Measurements from ENCODE around the gene RMDN2.

Gene RMDN2, protein sequence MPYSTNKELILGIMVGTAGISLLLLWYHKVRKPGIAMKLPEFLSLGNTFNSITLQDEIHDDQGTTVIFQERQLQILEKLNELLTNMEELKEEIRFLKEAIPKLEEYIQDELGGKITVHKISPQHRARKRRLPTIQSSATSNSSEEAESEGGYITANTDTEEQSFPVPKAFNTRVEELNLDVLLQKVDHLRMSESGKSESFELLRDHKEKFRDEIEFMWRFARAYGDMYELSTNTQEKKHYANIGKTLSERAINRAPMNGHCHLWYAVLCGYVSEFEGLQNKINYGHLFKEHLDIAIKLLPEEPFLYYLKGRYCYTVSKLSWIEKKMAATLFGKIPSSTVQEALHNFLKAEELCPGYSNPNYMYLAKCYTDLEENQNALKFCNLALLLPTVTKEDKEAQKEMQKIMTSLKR

DNA sequence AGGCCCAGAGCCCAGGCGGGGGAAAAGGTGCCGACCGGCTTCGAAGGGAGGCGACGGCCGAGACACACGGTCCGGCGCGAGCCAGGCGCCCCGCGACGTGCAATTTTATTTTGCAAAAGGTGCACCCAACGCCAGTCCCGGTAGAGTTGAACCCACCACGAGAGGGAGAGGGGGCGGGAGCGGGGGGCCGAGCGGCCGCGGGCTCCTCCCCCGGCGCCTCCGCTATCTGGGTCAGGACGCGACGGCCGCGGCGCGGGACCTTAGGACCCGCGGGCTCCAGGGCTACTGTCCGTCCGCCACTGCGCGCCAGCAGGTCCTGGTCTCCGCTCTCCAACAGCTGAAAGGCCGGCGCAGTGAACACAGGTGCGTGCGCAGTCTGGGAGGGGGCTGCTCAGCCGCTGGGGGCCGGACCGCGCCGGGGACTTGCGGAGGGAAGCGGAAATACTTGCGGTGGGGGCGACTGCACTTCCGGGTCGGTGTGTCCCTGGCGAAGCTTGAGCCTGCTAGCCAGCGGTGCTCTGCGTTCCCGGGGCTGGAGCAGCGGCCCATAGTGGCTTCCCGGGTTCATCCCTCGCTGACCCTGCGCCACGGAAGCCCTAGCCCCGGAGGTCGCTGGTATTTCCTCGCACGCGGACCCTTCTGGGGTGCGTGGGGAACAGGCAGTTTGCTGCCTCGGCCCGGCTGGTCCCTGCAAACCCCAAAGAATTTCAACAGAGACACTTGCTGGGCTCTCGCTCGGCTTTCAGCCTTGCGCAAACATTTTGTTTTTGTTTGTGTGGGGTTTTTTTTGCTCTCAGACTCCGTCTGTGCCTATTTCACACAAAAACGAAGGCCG, at the start of gene RMDN2:
TSS of gene RMDN2 (plus strand) at position 225 of the 835 bp plus-strand sequence. CDS start 3,991 bp downstream, outside the sequence.
- DNase-seq (ENCODE audit: low read depth in 2 of 2), result peak; percentile 31 to 46

DNA sequence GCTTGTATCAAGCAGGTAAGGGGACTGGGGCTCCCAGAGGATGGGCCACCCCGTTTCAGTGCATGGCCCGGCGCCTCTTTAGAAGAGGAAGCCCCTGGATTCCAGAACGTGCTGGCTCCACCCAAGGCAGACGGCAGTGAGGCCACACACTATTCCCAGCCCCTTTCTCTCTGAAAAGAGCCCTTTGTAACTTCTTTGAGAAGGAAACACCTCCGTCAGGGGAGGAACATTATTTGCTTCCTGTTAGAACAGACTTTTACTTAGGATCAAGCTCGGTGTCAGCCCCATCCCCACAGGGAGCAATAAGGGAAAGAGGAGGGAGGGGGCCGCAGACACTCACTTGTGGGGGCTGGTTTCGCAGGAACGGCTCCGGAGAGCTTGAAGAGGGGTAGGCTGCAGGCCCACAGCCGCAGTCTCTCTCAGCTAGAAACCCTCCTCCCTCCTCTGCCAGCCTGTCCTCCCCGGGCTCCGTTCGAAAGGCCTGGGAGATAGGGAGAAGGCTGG, 49.6 kb upstream of the RMDN2 start:
- DNase-seq (ENCODE audit: low read depth in 2 of 2), result no peak

DNA sequence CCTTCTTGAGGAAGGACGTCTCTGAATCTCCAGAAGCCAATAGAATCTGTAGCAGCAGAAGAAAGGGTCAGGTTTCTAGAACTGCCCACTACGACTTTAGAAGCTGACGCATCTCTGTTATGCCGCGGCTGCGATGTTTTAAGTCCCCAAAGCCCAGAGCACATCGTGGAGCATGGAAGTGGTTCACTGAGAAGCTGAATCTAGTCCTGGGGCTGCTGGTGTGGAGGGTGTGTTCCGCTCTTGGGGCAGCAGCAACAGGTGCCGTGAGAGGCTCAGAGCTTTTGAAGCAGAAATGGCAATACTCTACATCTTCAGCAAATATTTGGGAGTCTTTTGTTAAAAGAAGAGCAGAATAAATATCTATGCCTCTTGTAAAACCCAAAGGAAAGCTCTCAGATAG, 48.9 kb upstream of the RMDN2 start:
- DNase-seq (ENCODE audit: low read depth in 2 of 2), result no peak

DNA sequence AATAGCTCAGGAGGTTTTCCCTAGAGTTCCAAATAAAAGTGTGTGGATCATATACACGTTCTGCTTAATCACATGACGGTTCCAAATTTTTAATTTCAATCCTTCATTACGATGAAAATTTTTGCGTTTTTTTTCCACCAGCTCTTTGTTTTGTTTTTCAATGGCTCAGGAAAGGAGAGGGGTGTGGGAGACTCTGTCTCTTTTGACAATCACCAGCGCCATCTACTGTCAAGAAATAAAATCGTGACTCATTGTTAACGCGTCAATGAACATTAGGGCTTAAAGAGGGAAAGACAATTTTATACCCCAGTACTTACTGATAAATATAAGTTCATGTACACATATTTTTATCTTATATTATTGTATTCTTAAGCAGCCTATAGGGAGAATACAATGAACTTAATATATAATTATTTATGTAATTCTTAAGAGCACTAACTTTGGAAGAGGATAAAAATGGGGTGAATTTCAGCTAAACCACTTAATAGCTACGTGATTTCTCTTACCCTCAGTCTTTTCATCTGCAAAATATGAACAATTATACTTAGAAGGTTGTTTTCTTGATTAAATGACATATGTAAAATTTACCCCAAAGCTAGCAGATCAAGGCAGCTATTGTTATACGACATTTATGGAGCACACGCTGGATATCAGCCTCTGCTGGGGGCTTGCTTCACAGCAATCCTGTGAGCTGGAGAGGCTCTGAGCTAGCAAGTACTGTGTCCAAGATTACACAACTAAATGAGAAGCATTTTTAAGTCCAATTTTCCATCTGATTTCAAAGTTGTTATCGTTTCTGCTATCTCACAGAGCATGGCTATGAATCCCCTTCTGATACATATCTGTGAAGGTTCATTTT, 47.4 kb upstream of the RMDN2 start:
- DNase-seq (ENCODE audit: low read depth in 2 of 2), result no peak

DNA sequence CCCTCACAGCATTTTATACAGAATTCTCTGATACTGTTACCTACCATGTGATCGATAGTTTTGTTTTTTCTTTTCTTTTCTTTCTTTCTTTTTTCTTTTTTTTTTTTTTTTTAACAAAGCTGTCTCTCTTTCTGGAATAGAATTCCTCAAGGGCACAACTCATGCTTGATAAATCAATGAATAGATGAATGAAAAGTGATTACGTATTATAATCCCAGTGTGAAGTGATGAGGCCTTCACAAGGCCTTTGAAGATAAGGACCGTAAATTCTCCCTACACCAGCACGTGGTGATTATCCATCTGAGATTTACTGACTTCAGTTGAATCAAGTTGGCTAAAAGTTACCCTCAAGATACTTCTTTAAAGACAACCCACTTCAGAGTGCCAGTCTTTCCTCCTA, 46.6 kb upstream of the RMDN2 start:
- no peak for DNase-seq (ENCODE audit: low read depth in 2 of 2)

DNA sequence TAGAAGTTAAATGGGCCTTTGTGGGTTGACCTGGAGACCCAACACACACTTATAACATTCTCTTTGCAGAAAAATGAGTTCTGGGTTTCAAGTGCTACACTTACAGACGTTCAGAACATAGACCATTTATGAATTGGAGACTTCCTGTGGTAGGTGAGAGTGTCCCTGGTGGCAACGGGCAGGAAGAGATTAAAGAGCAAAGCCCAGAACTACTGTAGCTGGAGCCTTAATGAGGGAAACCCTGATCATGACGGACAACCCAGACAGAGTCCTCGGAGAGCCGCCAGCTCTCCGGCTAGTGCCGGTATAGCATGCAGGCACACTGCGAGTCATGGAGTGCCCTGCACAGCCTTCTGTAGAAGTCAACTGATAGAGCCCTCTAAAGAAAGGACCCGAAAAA, 44.5 kb upstream of the RMDN2 start:
- DNase-seq (ENCODE audit: low read depth in 2 of 2), result no peak

DNA sequence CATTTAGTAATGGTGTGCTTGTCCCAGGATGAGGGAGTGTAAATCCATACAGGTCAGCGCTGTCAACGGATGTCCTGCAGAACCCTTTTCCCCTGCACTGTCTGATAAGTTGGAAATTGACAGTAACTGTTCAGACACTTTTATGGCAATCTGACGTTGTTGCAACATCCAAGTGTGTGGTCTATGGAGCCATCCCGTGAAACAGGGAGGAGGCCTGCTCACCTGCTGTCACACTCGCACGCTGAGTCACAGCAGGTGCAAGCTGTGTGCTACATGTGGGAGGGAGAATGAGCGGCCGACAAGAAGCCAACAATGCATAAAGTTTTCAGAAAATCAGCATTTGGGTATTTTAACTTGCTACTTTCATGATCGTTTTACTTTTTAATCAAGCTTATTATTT, 43.7 kb upstream of the RMDN2 start:
- no peak for DNase-seq (ENCODE audit: low read depth in 2 of 2)

DNA sequence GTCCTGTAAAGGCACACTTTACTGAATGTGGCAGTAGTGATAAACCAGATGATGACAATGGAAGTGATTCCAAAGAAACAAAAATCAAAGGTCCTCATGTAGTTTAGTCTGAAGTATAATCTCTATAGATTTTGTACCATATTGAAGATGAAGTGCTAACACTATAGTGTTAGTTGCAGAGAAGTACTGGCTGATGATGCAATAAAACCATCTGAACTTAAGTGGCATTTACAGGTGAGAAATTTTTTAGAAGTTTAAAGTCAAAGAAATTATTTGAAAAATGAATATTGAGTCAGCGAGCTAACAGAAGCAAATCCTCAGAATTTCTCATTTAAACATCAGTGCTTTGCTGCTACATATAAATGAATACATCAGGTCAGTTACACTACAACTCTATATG, 43.1 kb upstream of the RMDN2 start:
- DNase-seq (ENCODE audit: low read depth in 2 of 2), result no peak

DNA sequence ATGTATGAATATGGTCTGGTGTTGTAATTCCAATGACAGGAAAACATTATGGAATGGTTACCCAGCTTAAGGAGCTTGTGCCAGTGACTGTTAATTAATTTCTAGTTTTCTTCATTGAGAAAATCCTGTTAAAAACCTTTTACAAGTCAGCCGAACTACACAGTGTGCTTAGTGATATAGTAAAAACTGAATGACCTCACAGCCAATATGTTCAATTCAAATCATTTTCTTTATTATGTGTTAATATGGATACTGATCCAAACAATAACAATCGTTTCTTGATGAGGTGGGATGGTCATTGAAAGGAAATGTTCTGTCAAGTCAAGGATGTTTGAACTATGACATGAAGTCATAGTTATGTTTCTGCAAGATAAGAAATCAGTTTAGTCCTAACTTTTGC, 41.6 kb upstream of the RMDN2 start:
- DNase-seq (ENCODE audit: low read depth in 2 of 2), result no peak

DNA sequence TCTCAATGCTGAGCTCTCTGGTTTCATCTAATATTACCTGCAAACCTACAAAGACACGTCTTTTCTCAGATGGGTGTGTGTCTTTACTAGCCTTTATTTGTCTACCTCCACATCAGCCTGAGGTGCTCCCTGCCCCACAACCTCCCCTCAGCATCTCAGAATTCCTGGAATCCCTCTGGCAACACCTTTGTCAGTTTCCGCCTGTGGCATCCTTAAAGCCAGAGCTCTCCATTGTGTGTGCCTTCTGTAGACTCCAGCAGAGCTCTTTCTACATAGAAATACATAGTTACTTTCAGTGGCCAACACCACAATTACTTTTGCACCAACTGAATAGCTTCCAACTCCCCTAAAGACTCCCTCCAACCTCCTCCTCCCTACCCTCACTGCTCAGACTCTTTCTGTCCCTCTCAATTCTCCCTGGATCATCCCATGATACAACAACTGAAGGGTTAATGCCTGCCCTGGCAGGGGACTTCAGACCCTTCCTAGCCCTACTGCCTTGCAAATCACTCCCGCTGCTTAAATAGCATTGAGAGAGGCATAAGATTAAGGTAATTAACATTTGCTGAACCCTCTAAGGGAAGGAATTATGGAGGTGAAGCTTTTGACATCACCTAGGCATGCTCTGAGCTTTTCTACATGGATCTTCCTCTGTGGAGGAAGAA, 39.6 kb upstream of the RMDN2 start:
- DNase-seq (ENCODE audit: low read depth in 2 of 2), result no peak

DNA sequence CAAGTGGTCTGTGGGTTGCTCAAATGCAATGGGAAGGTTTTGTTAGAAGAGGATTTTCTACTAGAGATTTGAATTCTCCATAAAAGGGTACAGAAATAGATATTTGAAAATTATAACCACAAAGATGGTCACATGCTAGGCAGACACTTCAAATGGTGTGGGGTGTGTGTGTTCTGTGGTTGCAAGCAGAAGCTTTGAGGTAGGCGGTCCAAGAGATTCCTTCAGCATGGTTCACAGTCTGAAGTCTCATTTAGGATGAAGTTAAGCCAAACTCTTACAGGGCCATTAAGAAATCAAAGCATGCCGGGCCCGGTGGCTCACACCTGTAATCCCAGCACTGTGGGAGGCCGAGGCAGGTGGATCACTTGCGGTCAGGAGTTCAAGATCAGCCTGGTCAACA, 38.3 kb upstream of the RMDN2 start:
- DNase-seq (ENCODE audit: low read depth in 2 of 2), result no peak

DNA sequence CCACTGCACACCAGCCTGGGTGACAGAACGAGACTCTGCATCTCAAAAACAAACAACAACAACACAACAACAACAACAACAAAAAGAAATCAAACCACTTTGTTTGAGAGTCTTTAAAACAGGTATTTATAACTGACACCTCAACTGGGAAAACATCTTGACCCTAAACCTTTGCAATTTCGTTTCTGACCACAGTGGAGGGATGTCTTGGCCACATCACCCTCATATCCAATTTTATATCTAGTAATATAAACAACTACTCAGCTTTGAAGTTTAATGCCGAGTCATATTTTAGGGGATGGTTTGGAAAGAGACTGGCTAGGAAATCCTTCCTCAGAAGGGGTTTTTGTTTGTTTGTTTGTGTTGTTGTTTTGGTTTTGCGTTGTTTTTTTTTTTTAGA, 37.8 kb upstream of the RMDN2 start:
- DNase-seq (ENCODE audit: low read depth in 2 of 2), result no peak

DNA sequence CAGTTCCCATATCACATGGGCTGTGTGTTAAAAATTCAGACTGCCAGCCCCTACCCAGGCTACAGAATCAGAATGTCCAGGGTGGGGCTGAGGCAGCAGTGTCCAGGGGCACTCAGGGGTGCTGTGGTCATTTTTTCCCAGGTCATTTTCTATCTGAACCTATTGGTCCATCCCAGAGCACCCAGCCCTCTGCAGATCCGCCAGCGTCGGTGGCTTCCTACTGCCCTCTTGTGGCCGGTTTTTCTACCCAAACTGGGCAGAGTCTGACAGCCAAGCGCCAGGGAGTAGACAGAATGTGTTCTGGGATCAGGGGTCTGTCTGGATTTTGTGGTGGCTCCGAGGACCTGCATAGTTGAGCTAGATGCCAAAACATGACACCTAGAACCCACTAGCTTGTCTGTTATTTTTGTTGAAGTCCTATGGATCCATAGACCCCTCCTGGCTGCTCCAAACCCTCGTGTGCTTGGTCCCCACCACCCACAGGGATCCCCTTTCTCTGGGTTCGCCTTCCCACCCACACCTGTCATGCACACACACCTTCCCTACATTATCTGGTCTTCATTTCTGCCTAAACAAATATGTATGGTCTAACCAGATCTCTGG, 34.1 kb upstream of the RMDN2 start:
- DNase-seq (ENCODE audit: low read depth in 2 of 2), result peak; percentile 13 to 47

DNA sequence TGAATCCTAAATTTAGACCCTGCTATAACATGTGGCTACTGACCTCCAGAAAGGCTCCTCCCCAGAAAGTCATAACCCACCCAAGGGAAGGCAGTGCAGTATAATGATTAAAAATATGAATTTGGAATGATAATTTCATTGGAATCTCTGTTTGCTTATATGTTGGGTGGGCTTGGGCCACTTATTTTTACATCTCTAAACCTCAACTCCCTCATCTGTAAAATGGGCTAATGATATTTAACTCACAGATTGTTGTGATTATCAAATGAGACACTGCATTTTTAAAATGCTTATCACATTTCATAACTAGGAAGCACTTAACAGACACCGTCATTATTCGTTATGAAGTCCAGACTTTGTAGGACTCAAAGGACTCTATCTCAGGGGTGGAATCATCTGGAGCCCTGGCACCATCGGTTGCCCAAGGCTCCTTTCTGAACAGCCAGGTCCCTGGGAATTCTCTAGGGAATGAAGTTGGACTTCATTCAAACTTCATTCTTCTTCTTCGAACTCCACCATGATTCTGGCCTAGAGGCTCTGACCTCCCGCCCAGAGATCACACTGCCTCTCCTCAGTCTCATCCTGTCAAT, 33.1 kb upstream of the RMDN2 start:
- DNase-seq (ENCODE audit: low read depth in 2 of 2), result no peak

DNA sequence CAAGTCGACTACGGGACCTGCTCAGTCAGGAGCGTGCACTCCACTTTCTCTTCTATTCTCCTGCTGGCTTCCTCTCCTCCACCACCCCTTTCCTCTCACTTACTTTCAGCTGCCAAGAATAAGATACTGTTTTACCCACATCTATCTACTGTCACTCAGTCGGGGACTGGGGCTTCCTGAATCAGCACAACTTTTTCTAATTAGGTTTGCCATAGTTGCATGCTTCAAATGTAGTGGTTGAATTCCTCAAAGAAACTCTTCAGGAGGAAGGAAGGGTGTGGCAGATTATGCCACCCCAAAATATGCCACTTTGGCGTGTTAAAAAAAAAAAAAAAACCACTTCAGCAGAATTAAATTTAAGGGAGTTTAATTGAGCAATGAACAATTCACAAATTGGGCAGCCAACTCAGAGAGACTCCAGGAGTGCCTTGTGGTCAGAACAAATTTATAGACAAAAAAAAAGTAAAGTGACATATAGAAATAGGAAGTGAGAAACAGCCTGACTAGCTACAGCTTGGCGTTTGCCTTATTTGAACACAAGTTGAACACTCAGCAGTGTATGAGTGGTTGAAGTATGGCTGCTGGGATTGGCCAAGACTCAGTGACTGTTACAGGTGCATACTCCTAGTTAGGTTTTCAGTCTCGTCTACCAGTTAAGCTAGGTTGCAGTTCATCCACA, 32.5 kb upstream of the RMDN2 start:
- DNase-seq (ENCODE audit: low read depth in 2 of 2), result no peak

DNA sequence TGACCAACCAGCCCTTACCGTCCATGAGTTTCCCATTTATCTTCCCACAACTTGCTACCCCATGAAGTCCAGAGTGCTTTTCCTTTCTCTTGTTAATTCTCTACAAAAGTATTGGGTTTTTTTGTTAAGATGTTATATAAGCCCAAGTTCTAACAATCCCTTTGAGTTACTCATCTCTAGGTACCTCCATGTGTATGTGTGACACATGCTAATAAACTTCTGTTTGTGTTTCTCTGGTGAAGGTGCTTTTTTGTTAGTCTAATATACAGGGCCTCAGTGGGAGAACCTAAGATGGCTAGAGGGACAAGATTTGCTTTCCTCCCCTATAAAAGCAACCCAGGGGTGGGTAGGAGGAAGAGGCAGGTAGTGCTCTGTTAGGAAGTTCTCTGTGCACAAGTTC, 31.8 kb upstream of the RMDN2 start:
- no peak for DNase-seq (ENCODE audit: low read depth in 2 of 2)

DNA sequence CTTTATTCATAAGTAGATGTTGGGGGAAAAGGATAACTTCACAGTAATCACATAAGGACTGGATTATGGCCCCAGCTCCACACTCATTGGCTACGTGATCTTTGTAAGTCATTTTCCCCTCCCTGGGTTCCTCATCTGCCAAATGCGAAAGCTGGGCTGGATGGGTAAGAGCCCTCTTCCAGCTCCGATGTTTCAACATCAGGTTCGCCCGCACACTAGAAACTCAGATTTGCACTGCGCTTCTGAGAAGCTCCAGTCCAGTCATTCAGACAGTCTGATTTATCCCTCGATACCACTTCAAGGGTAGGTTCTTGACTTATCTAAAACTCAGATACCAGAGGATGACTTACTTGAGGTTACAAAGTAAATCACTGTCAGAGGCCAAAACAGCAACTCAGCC, 31.0 kb upstream of the RMDN2 start:
- no peak for DNase-seq (ENCODE audit: low read depth in 2 of 2)

DNA sequence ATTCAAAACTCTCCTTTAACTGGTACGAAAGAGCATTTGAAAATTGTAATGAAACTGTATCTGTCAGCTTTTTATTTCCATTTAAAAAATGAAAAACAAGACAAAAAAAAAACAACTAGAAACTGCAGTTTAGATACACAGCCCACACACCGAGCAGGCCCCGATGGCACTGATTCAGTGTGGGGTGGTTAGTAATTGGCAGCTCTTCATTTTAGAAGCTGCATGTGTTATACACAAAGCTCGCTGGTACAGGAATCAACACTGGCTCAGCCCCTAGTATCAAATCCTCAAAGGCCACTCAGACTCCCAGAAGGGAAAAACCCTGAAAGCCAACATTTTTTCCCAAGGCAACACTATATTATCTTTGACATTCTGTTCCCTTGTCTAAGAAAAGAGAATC, 30.5 kb upstream of the RMDN2 start:
- no peak for DNase-seq (ENCODE audit: low read depth in 2 of 2)

DNA sequence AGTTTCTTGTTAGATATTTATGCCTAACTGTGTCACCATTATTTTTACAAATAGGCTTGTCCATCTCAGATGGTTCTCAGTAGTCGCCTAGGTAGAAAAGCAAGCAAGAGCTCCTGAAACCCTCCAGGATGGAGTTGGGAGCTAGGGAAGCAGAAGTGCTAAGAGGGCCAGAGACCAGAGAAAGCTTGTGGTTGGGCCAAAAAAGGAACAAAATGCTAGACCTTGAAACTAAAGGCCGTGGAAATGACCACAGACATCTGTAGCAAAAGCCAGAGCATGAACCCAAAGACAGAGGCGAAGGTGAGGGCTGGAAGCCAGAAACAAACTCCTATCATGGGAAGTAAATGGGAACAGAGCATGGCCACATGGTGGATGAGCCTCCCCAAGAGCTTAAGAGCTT, 29.9 kb upstream of the RMDN2 start:
- no peak for DNase-seq (ENCODE audit: low read depth in 2 of 2)

DNA sequence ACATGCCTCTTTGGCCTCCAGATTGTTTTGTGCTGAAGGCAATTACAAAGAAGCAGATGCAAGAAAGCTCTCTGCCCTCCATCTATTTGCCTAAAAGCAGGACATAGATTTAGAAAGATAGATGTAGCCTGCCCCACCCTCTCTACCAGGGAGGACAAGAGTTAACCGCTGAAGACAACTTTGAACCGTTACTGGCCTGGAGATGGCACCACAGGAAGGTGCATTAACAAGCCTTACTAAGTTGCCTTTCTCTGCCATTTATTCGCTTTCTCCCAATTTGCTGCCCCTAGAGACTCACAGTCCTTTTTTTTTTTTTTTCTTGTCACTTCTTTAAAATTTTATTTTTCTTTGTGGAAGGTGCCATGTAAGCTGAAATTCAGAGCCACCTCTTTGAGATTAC, 28.8 kb upstream of the RMDN2 start:
- no peak for DNase-seq (ENCODE audit: low read depth in 2 of 2)
